K562 (cell line): ENCODE data around the gene SEC23IP. TPM values are rescaled to one million over a fixed set of nuclear protein-coding genes. Genes with fewer than 3 reads are reported as not detected.

ENCODE experiments used
- RAD21 ChIP-seq, 2 experiments: fragments of 250-450 bp in 1 of 2; fragments of 450-650 bp in 1 of 2; sonication (Bioruptor Pico) in 1 of 2; formaldehyde crosslinking in 1 of 2; IDR thresholded peaks in 1 of 2; conservative IDR thresholded peaks in 1 of 2; 2 replicates each; pipeline versions ENCODE4 v1.4.0 to v1.8.0; 2020 to 2022; ENCODE audit warnings: mild to moderate bottlenecking in 2 of 2, moderate library complexity in 1 of 2
- SAP30 ChIP-seq: fragments of 200-600 bp; sonication (generic); IDR thresholded peaks from 2 replicates; pipeline ENCODE4 v1.6.1; 2012; ENCODE audit warnings: borderline replicate concordance, low read depth, mild to moderate bottlenecking, moderate library complexity, low read length, control low read depth, inconsistent platforms; ENCODE audit not compliant: insufficient read depth, poor library complexity, severe bottlenecking
- polyA plus RNA-seq, 8 experiments: library from polyadenylated mRNA; depleted of rRNA in 4 of 8; stranded (reverse) in 5 of 8; unstranded in 3 of 8; fragments of >200 nt; fragmentation: Nextera tagmentation in 2 of 8; fragmentation: Illumina TruSeq in 1 of 8; extraction: Ambion mirVana in 2 of 8; extraction: Trizol in 1 of 8; gene quantifications; 2 replicates each; pipeline versions ENCODE4 v1.2.1 to v1.2.3, GENCODE V29; 2011 to 2014; ENCODE audit warnings: inconsistent platforms in 1 of 8, missing spikeins in 1 of 8
- total RNA-seq, 7 experiments: library from RNA; depleted of rRNA in 6 of 7; stranded (reverse); fragments of >200 nt in 6 of 7; fragmentation: Illumina TruSeq in 2 of 7; extraction: Trizol in 2 of 7; gene quantifications; 2 replicates each; pipeline versions ENCODE4 v1.2.1 to v1.2.3, GENCODE V29; 2011 to 2021; ENCODE audit warnings: low replicate concordance in 1 of 7
- TF ChIP-seq, protein P1 (sequence below), 2 experiments: fragments of 450-650 bp; formaldehyde crosslinking in 1 of 2; IDR thresholded peaks; 2 replicates each; pipeline versions ENCODE4 v1.4.0 to v1.6.1; 2014 to 2020; ENCODE audit warnings: mild to moderate bottlenecking in 2 of 2, borderline replicate concordance in 1 of 2, low read depth in 1 of 2

SEC23IP gene
- total and polyA plus RNA-seq, 9 of the 15 experiments (the other 6 are each of a cell fraction or from before 2014, with no cell fraction given), result 15.8 to 38.4 (median 22.5) TPM

DNA sequence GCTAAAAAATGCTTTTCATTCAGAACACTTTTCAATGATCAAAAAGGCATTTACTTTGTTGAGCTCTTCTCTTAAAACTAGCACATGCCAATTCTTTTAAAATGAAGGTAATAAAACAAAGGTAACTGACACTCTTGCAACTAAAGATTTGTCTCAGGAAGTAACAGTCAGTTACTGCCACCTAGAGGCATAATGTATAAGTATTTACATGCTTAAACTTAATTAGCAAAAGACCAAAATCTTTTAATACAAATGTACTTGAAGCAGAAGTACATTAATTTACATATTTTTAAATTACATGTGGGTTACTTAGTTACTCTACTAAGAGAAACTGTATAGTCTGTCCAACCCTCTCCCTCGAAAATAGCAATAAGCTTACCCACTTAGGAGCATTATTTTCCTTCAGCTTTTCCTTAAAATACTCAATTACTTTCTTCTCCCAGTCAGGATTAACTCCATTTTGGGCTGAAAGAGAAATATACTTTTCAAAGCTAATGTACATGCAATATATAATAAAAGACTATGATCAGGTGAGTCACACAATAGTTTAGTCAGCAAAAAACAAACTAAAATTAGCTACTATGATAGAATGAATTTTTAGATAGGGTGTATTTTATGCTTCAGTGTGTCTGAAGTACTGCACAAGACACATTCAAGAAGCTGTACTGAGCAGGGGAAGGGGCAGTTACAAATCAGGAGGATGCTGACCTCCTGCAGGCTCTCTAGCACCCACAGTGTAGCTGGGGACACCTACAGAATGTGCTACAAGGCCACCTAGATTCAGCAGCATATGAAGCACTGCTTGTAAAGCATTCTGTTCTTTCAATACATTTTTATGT lies 32.9 kb upstream of the SEC23IP start (continued):
- TF ChIP-seq, protein P1, sequence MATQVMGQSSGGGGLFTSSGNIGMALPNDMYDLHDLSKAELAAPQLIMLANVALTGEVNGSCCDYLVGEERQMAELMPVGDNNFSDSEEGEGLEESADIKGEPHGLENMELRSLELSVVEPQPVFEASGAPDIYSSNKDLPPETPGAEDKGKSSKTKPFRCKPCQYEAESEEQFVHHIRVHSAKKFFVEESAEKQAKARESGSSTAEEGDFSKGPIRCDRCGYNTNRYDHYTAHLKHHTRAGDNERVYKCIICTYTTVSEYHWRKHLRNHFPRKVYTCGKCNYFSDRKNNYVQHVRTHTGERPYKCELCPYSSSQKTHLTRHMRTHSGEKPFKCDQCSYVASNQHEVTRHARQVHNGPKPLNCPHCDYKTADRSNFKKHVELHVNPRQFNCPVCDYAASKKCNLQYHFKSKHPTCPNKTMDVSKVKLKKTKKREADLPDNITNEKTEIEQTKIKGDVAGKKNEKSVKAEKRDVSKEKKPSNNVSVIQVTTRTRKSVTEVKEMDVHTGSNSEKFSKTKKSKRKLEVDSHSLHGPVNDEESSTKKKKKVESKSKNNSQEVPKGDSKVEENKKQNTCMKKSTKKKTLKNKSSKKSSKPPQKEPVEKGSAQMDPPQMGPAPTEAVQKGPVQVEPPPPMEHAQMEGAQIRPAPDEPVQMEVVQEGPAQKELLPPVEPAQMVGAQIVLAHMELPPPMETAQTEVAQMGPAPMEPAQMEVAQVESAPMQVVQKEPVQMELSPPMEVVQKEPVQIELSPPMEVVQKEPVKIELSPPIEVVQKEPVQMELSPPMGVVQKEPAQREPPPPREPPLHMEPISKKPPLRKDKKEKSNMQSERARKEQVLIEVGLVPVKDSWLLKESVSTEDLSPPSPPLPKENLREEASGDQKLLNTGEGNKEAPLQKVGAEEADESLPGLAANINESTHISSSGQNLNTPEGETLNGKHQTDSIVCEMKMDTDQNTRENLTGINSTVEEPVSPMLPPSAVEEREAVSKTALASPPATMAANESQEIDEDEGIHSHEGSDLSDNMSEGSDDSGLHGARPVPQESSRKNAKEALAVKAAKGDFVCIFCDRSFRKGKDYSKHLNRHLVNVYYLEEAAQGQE (IDR thresholded peaks at IDR 0.05; ENCODE audit: borderline replicate concordance), result peak; percentile 62
- TF ChIP-seq, protein P1 (CRISPR knock-in tag; IDR thresholded peaks at IDR 0.05; ENCODE audit: low read depth), result no peak
- TF ChIP-seq RAD21 (CRISPR knock-in tag; conservative IDR thresholded peaks at IDR 0.05 in 1 of 2, IDR thresholded peaks at IDR 0.05 in 1 of 2) (peak; percentile 75 to 80), SAP30 (no peak)
